Peyer's patch (tissue), 4 donors: ENCODE results near the gene PEDS1.

Experiments used
- CTCF ChIP-seq, 6 experiments: fragments of 450-650 bp in 4 of 6; fragments of 200-600 bp in 2 of 6; sonication (generic) in 1 of 6; IDR thresholded peaks; one replicate each; pipeline ENCODE4 v1.5.1; 2017 to 2019; ENCODE audit warnings: antibody characterized with exemption in 6 of 6, mild to moderate bottlenecking in 3 of 6, moderate library complexity in 1 of 6
- POLR2A ChIP-seq, 2 donors: fragments of 450-650 bp; IDR thresholded peaks; one replicate each; pipeline ENCODE4 v1.5.1; 2017; ENCODE audit warnings: antibody characterized with exemption in 2 of 2, mild to moderate bottlenecking in 2 of 2, moderate library complexity in 2 of 2

- TF ChIP-seq CTCF (IDR thresholded peaks at IDR 0.05) (no peak), POLR2A (IDR thresholded peaks at IDR 0.05) (no peak)
Observed at GRCh38 chr20:50110141-50111047, 43.1 kb downstream of the PEDS1 start.
